CD8-positive, alpha-beta memory T cell (primary cell): Measurements from ENCODE around the gene FLVCR1. TPM values are rescaled to one million over a fixed set of nuclear protein-coding genes. Genes with fewer than 3 reads are reported as not detected.

Experiments
- CTCF ChIA-PET: fragments of 350-600 bp; sonication (Branson Sonifier 250); formaldehyde crosslinking; loops from one replicate; lab custom pipeline; 2021; ENCODE audit warnings: antibody characterized with exemption; lab: Charles Lee
- POLR2A ChIA-PET: fragments of 350-600 bp; sonication (Branson Sonifier 250); formaldehyde crosslinking; loops from one replicate; lab custom pipeline; 2021; ENCODE audit warnings: antibody characterized with exemption; lab: Charles Lee
- DNase-seq, 5 donors: peaks; one replicate each; pipeline versions ENCODE4 v3.0.0 to v3.0.0-alpha.2; 2020 to 2022; ENCODE audit warnings: mixed read lengths in 1 of 5
- H3K27ac ChIP-seq: one replicate; pipeline ENCODE4 v1.7.0; 2013; ENCODE audit warnings: low read depth, mild to moderate bottlenecking, low read length, moderate library complexity
- H3K27me3 ChIP-seq: 2 replicates; pipeline ENCODE4 v1.7.0; 2013; ENCODE audit warnings: low read length, mild to moderate bottlenecking; ENCODE audit not compliant: insufficient read depth, poor library complexity, severe bottlenecking
- H3K36me3 ChIP-seq: 2 replicates; pipeline ENCODE4 v1.7.0; 2013; ENCODE audit warnings: mild to moderate bottlenecking, low read length, moderate library complexity; ENCODE audit not compliant: insufficient read depth
- H3K4me1 ChIP-seq: 2 replicates; pipeline ENCODE4 v1.7.0; 2013; ENCODE audit warnings: mild to moderate bottlenecking, low read length, moderate library complexity; ENCODE audit not compliant: insufficient read depth
- H3K4me3 ChIP-seq: 2 replicates; pipeline ENCODE4 v1.7.0; 2013; ENCODE audit warnings: mild to moderate bottlenecking, low read length
- H3K9me3 ChIP-seq: 2 replicates; pipeline ENCODE4 v1.7.0; 2013; ENCODE audit warnings: mild to moderate bottlenecking, low read length
- H3K27ac Mint-ChIP-seq, 8 donors: one replicate each; pipeline ENCODE4 v1.8.0; 2020 to 2021; ENCODE audit warnings: mixed read lengths in 8 of 8, mild to moderate bottlenecking in 6 of 8, inconsistent platforms in 3 of 8, moderate library complexity in 3 of 8
- H3K27me3 Mint-ChIP-seq, 2 donors: one replicate each; pipeline ENCODE4 v1.8.0; 2020 to 2021; ENCODE audit warnings: mixed read lengths in 2 of 2, mild to moderate bottlenecking in 1 of 2, moderate library complexity in 1 of 2
- H3K36me3 Mint-ChIP-seq, 3 donors: one replicate each; pipeline ENCODE4 v1.8.0; 2020 to 2021; ENCODE audit warnings: mixed read lengths in 3 of 3, inconsistent platforms in 1 of 3, mild to moderate bottlenecking in 1 of 3
- H3K4me1 Mint-ChIP-seq, 3 donors: one replicate each; pipeline ENCODE4 v1.8.0; 2020 to 2021; ENCODE audit warnings: mixed read lengths in 3 of 3, inconsistent platforms in 1 of 3, mild to moderate bottlenecking in 1 of 3
- H3K4me3 Mint-ChIP-seq, 7 donors: one replicate each; pipeline ENCODE4 v1.8.0; 2020 to 2021; ENCODE audit warnings: mixed read lengths in 7 of 7, mild to moderate bottlenecking in 6 of 7, moderate library complexity in 4 of 7, inconsistent platforms in 2 of 7
- H3K9me3 Mint-ChIP-seq, 5 donors: one replicate each; pipeline ENCODE4 v1.8.0; 2020 to 2022; ENCODE audit warnings: mixed read lengths in 5 of 5, mild to moderate bottlenecking in 3 of 5, moderate library complexity in 2 of 5, inconsistent platforms in 1 of 5
- polyA plus RNA-seq: library from polyadenylated mRNA; unstranded; fragments of 300-500 nt; fragmentation: Illumina TruSeq; gene quantifications from one replicate; pipeline ENCODE4 v1.2.3, GENCODE V29; 2021
- total RNA-seq, 2 experiments: library from RNA; stranded (reverse); gene quantifications; one replicate each; pipeline ENCODE4 v1.2.3, GENCODE V29; 2021

The FLVCR1 gene
- total and polyA plus RNA-seq, 3 experiments from 2014 or later = 4.0 to 14.9 (median 11.7) TPM

- no peak overlapping the region for H3K4me3 ChIP-seq
- CTCF ChIA-PET = no interaction called here
- H3K4me1 ChIP-seq = no peaks in the 10 kb centered on the region
- DNase-seq = no peak
- Mint-ChIP-seq H3K4me3 (no peak overlapping the region), H3K36me3 (peaks cover 0 to 6% (median 2%) of the 10 kb centered on the region in 3 donors), H3K4me1 (peaks cover 0 to under 1% (median 0%) of the 10 kb centered on the region in 3 donors), H3K9me3 (peaks cover 0 to 8% (median 4%) of the 10 kb centered on the region in 5 donors), H3K27ac (no peak overlapping the region), H3K27me3 (peaks cover 14 to 30% of the 10 kb centered on the region in 2 donors)
- no peaks in the 10 kb centered on the region for H3K9me3 ChIP-seq
- POLR2A ChIA-PET = interaction anchor here (0.6 kb wide), 1 partner anchor 72 kb away, joined by 6 read pairs; no protein-coding TSS in a partner anchor
- H3K36me3 ChIP-seq = no peaks in the 10 kb centered on the region
- no peaks in the 10 kb centered on the region for H3K27me3 ChIP-seq
- no peak overlapping the region for H3K27ac ChIP-seq
Measured at GRCh38 chr1:212944229-212944901, 86.3 kb downstream of the FLVCR1 start.

DNA sequence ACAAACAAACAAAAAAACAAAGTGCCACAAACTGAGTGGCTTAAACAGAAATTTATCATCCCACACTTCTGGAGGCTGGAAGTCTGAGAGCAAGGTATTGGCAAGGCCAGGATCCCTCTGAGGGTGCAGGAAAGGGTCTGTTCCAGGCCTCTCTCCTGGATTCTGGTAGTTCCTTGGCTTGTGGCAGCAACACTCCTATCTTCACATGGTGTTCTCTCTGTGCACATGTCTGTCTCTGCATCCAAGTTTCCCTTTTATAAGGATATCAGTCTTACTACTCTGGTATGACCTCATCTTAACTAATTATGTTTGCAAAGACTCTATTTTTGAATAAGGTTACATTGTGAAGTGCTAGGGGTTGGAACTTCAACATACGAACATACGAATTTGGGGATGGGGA is 87.0 kb downstream of the FLVCR1 start:
- H3K9me3 ChIP-seq = no peaks in the 10 kb centered on the region
- Mint-ChIP-seq H3K36me3 (peaks cover 0 to 6% (median 0%) of the 10 kb centered on the region in 3 donors), H3K27ac (no peak overlapping the region), H3K4me1 (peaks cover 0 to 8% (median 0%) of the 10 kb centered on the region in 3 donors), H3K27me3 (peaks cover 14 to 34% of the 10 kb centered on the region in 2 donors), H3K9me3 (peaks cover 0 to 8% (median 4%) of the 10 kb centered on the region in 5 donors), H3K4me3 (no peak overlapping the region)
- no peaks in the 10 kb centered on the region for H3K4me1 ChIP-seq
- POLR2A ChIA-PET = no interaction called here
- no peaks in the 10 kb centered on the region for H3K27me3 ChIP-seq
- DNase-seq = no peak
- H3K27ac ChIP-seq = no peak overlapping the region
- CTCF ChIA-PET = no interaction called here
- H3K36me3 ChIP-seq = no peaks in the 10 kb centered on the region
- no peak overlapping the region for H3K4me3 ChIP-seq

- Histone ChIP-seq H3K9me3 (no peaks in the 10 kb centered on the region), H3K4me1 (no peaks in the 10 kb centered on the region), H3K27ac (no peak overlapping the region), H3K27me3 (no peaks in the 10 kb centered on the region), H3K36me3 (no peaks in the 10 kb centered on the region), H3K4me3 (no peak overlapping the region)
- Mint-ChIP-seq H3K4me3 (no peak overlapping the region), H3K27me3 (peaks cover 12 to 37% of the 10 kb centered on the region in 2 donors), H3K27ac (no peak overlapping the region), H3K4me1 (peaks cover 0 to 11% (median 2%) of the 10 kb centered on the region in 3 donors), H3K9me3 (peaks cover 0 to 5% (median 4%) of the 10 kb centered on the region in 5 donors), H3K36me3 (peaks cover 0 to 3% (median 0%) of the 10 kb centered on the region in 3 donors)
- DNase-seq = no peak
- POLR2A ChIA-PET = no interaction called here
- CTCF ChIA-PET = no interaction called here
Measured at GRCh38 chr1:212945463-212946160, 87.5 kb downstream of the FLVCR1 start.

DNA sequence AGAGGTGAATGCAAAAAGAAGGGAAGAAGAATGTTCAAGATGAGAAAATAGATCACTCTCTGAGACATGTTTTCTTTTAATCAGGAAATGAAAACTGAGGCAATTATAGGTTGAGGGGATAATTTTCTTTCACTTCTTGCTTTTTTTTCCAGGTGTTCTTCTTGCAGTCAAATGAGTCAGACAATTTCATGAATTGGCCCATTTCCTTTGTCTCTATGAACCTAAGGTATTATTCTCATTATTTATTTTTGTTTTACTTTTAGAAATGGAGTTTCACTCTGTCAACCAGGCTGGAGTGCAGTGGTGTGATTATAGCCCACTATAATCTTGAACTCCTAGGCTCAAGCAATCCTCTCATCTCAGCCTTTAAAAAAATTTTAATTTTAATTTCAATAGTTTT is 88.8 kb downstream of the FLVCR1 start:
- H3K9me3 ChIP-seq = no peaks in the 10 kb centered on the region
- POLR2A ChIA-PET = no interaction called here
- H3K27me3 ChIP-seq = peaks cover 5% of the 10 kb centered on the region
- CTCF ChIA-PET = no interaction called here
- DNase-seq = no peak
- Mint-ChIP-seq H3K27me3 (peaks cover 18 to 39% of the 10 kb centered on the region in 2 donors), H3K9me3 (peaks cover 0 to 5% (median 2%) of the 10 kb centered on the region in 5 donors), H3K4me1 (peaks cover 4 to 18% (median 4%) of the 10 kb centered on the region in 3 donors), H3K36me3 (peaks cover 0 to 3% (median 0%) of the 10 kb centered on the region in 3 donors), H3K4me3 (no peak overlapping the region), H3K27ac (no peak overlapping the region)
- H3K27ac ChIP-seq = no peak overlapping the region
- H3K4me1 ChIP-seq = no peaks in the 10 kb centered on the region
- H3K4me3 ChIP-seq = no peak overlapping the region
- H3K36me3 ChIP-seq = no peaks in the 10 kb centered on the region

Other genes with a start within 250 kb of the FLVCR1 start
- gene ATF3, start 249.5 kb upstream of the FLVCR1 start, total RNA-seq = 10 to 100 TPM; 58.8 to 59.0 TPM
- gene ATF3, start 249.5 kb upstream of the FLVCR1 start, polyA plus RNA-seq = not detected
- 100 to 1,000 TPM; 147 to 159 TPM for gene BATF3, start 158.4 kb upstream of the FLVCR1 start, total RNA-seq
- 0.84 TPM for gene BATF3, start 158.4 kb upstream of the FLVCR1 start, polyA plus RNA-seq
- gene NSL1, start 66.5 kb upstream of the FLVCR1 start, total RNA-seq = 10 to 100 TPM; 39.5 to 42.0 TPM
- 53.2 TPM for gene NSL1, start 66.5 kb upstream of the FLVCR1 start, polyA plus RNA-seq
- 10 to 100 TPM; 18.0 to 18.5 TPM for gene TATDN3, start 66.4 kb upstream of the FLVCR1 start, total RNA-seq
- 17.8 TPM for gene TATDN3, start 66.4 kb upstream of the FLVCR1 start, polyA plus RNA-seq
- not detected for gene SPATA45, start 10.6 kb upstream of the FLVCR1 start, total RNA-seq
- not detected for gene SPATA45, start 10.6 kb upstream of the FLVCR1 start, polyA plus RNA-seq
- gene VASH2, start 92.3 kb downstream of the FLVCR1 start, total RNA-seq = under 1 TPM; 0.07 to 0.18 TPM
- gene VASH2, start 92.3 kb downstream of the FLVCR1 start, polyA plus RNA-seq = not detected
- gene ANGEL2, start 157.6 kb downstream of the FLVCR1 start, total RNA-seq = 10 to 100 TPM; 41.2 to 42.5 TPM
- gene ANGEL2, start 157.6 kb downstream of the FLVCR1 start, polyA plus RNA-seq = 32.1 TPM
- gene RPS6KC1, start 193.0 kb downstream of the FLVCR1 start, total RNA-seq = 1 to 10 TPM; 7.4 to 8.2 TPM
- 7.4 TPM for gene RPS6KC1, start 193.0 kb downstream of the FLVCR1 start, polyA plus RNA-seq